ENCODE data around the gene DISC1. TPM values are rescaled to one million over a fixed set of nuclear protein-coding genes. Genes with fewer than 3 reads are reported as not detected.
"Not testable (repeated sequence)": the region's sequence is repeated elsewhere in the genome, so short reads cannot be mapped to it uniquely, and the experiment has no call there.

The DISC1 gene
- total RNA-seq, 1 experiment from 2014 or later: 2.8 TPM

GRCh38 chr1:231750296-231750695 is 123.7 kb downstream of the DISC1 start:
- no peaks in the 10 kb centered on the region for H3K27me3 ChIP-seq
- H3K4me3 ChIP-seq: no peak overlapping the region
- H3K36me3 ChIP-seq: no peaks in the 10 kb centered on the region
- H3K9me3 ChIP-seq: 0 out of 2 replicates have a peak, but pooled peaks cover 2% of the 10 kb centered on the region
- no peak for DNase-seq

DNA sequence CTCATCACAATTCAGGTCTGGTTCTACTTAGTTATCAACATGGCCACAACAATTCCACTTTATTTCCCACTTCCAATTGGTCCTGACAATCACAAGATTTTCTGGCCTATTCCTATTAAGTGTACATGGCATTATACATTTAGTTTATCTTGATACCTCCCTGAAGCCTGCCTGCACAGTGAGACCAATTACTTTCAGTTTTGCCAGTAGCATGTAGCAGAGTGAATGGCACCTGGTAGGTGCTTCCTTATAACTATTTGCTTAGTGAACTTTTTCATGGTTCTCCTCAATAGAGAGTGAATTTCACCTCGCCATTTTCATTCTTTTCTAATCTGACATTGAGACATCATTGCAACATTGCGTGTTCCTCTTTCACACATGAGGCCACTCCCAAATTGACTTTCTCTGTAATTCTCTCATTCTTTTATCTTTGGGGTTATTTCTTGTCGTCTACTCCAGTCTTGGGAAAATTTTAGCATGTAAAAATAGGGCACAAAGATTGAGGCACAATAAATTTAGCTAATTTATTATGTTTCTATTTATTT is 124.3 kb downstream of the DISC1 start:
- no peaks in the 10 kb centered on the region for H3K27me3 ChIP-seq
- no peaks in the 10 kb centered on the region for H3K36me3 ChIP-seq
- no peak for DNase-seq
- 0 out of 2 replicates have a peak, but pooled peaks cover 2% of the 10 kb centered on the region for H3K9me3 ChIP-seq
- no peak overlapping the region for H3K4me3 ChIP-seq

DNA sequence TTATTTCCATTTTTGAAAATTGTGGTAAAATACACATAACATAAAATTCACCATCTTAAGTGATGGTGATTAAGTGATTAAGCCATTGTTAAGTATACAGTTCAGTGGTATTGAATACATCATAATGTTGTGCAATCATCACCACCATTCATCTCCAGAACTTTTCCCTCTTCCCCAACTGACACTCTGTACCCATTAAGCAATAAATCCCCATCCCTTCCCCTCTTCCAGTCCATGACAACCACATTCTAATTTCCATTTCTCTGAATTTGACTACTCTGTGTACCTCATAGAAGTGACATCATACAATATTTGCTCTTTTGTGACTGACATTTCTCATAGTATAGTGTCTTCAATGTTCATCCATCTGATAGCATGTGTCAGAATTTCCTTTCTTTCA is 124.8 kb downstream of the DISC1 start:
- DNase-seq: no peak
- Histone ChIP-seq H3K36me3 (no peaks in the 10 kb centered on the region), H3K9me3 (peaks cover 2% of the 10 kb centered on the region; the same call in 1 of the 2 replicates), H3K27me3 (no peaks in the 10 kb centered on the region), H3K4me3 (no peak overlapping the region)

- no peak for DNase-seq
- H3K9me3 ChIP-seq: peaks cover 2% of the 10 kb centered on the region; the same call in 1 of the 2 replicates
- H3K27me3 ChIP-seq: no peaks in the 10 kb centered on the region
- no peaks in the 10 kb centered on the region for H3K36me3 ChIP-seq
- H3K4me3 ChIP-seq: no peak overlapping the region
Measured at GRCh38 chr1:231753313-231753712, 126.7 kb downstream of the DISC1 start.

DNA sequence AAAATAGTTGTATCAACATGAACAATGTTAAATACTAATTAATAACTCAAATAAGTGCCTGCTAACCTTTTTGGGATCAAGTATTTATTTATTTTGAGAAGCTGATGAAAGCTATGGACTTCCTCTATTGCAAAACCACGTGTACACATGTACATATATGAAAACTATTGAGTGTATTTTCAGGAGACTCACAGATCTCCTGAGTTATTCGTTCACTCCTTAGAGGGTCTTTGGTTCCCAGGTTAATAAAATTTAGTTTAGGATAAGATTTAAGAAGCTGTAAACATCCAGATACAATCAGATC is 130.5 kb downstream of the DISC1 start:
- DNase-seq: no peak
- Histone ChIP-seq H3K4me3 (no peak overlapping the region), H3K36me3 (no peaks in the 10 kb centered on the region), H3K27me3 (no peaks in the 10 kb centered on the region), H3K9me3 (peaks cover 2% of the 10 kb centered on the region; the same call in 1 of the 2 replicates)

- no peak for DNase-seq
- Histone ChIP-seq H3K36me3 (no peaks in the 10 kb centered on the region), H3K4me3 (no peak overlapping the region), H3K27me3 (no peaks in the 10 kb centered on the region), H3K9me3 (peaks cover 2% of the 10 kb centered on the region; the same call in 1 of the 2 replicates)
Measured at GRCh38 chr1:231757759-231758158, 131.2 kb downstream of the DISC1 start.

DNA sequence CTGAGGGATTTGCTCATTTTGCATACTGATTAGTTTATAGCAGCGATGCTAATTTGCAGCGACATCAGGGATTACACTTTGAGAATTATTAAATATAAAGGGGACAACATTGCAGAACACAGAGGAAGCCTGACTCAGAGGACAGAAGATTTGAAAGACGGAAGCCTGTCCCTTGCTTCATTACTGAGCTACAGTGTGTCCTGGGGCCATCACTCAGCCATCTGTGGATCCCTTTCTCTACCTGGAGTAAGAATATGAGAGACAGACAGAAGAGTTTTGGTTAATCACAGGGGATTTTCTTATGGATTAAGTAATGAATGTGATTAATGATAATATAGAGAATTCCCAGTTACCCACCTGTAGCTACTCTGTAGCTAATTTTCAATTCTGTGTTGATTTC is 134.7 kb downstream of the DISC1 start:
- H3K27me3 ChIP-seq: no peaks in the 10 kb centered on the region
- no peak overlapping the region for H3K4me3 ChIP-seq
- no peaks in the 10 kb centered on the region for H3K36me3 ChIP-seq
- no peaks in the 10 kb centered on the region; the same call in 1 of the 2 replicates for H3K9me3 ChIP-seq
- no peak for DNase-seq

DNA sequence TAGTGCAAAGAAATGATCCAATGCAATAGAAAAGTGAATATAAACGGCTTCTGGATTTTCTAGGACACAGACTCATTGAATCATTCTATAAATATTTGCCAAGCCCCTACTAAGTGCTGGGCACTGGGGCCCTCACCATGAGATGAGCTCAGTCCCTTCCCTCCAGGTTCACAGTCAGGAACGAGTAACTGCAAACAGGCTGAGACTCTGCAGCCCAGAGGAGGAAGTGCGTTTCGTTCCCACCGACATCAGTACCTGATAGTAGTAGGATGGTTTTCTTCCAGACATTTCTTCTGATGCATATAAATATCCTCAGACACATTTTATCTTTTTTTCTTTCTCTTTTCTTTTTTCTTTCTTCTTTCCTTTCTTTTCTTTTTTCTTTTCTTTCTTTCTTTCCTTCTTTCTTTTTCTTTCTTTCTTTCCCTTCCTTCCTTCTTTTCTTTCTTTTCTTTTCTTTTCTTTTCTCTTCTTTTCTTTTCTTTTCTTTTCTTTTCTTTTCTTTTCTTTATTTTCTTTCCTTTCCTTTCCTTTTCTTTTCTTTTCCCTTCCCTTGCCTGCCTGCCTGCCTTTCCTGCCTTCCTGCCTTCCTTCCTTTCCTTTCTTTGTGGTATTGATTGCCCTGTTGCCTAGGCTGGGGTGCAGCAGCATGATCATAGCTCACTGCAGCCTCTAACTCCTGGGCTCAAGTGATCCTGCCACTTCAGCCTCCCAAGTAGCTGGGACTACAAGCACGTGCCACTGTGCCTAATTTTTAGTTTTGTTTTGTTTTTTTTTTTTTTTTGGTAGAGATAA is 135.4 kb downstream of the DISC1 start:
- H3K27me3 ChIP-seq: no peaks in the 10 kb centered on the region
- no peak for DNase-seq
- no peaks in the 10 kb centered on the region for H3K9me3 ChIP-seq

DNA sequence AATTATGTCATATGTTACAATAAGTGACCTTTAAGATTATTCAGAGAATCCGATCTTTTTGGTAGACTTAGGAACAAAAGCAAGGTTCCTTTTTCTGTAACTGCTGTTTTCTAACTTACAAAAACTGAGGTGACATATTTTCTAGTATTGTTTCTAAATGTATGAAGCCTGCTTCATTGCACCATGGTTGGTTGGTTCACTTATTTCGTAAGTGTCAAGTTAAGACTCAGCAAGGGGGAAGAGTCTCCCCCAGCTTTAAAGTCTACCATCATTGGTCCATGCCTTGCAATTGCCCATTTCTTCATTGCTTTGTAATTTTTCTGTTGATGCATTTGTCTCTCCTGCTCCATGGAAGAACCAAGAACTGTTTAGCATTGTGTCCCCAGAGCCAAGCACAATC is 136.9 kb downstream of the DISC1 start:
- Histone ChIP-seq H3K27me3 (no peaks in the 10 kb centered on the region), H3K4me3 (no peak overlapping the region), H3K36me3 (no peaks in the 10 kb centered on the region), H3K9me3 (no peaks in the 10 kb centered on the region)
- DNase-seq: no peak

More for the DNA sequence above, 135.4 kb downstream of the DISC1 start:
- H3K4me3 ChIP-seq: no peak overlapping the region
- H3K36me3 ChIP-seq: no peaks in the 10 kb centered on the region

DNA sequence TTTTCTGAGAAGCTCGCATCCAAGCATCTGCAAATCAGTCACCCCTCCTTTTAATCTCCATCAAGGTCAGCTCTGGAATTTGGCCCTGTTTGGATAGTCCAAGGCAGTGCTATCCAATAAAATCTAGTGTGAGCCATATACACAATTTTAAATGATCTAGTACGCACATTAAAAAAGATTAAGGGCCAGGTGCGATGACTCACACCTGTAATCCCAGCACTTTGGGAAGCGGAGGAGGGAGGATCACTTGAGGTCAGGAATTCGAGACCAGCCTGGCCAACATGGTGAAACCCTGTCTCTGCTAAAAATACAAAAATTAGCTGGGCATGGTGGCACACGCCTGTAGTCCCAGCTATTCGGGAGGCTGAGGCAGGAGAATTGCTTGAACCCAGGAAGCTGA is 139.2 kb downstream of the DISC1 start:
- DNase-seq, H3K4me3 ChIP-seq: not testable (repeated sequence)

DNA sequence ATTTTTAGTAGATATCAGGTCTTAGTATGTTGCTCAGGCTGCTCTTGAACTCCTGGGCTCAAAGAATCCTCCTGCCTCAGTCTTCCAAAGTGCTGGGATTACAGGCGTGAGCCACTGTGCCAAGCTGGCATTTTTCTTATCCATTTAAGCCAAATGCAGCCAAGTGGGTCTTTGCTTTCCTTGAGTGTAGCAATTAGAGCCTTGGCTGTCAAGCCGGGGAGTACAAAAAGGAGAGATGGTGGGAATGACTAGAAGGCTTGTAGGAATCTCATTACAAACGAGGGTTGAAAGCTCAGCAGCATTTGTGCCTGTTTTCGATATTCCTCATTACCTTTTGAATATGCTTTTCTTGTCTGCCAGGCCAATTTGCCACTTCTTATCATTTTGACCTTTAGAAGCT is 140.9 kb downstream of the DISC1 start:
- no peak for DNase-seq
- Histone ChIP-seq H3K4me3 (no peak overlapping the region), H3K36me3 (no peaks in the 10 kb centered on the region; the same call in 1 of the 2 replicates), H3K9me3 (no peaks in the 10 kb centered on the region), H3K27me3 (no peaks in the 10 kb centered on the region)

More for the DNA sequence above, 139.2 kb downstream of the DISC1 start:
- H3K27me3 ChIP-seq, H3K9me3 ChIP-seq, H3K36me3 ChIP-seq: not testable (repeated sequence)

- no peaks in the 10 kb centered on the region for H3K27me3 ChIP-seq
- H3K36me3 ChIP-seq: peaks cover 3% of the 10 kb centered on the region; the same call in 1 of the 2 replicates
- no peak overlapping the region for H3K4me3 ChIP-seq
- no peaks in the 10 kb centered on the region for H3K9me3 ChIP-seq
- DNase-seq: no peak
Measured at GRCh38 chr1:231768416-231768815, 141.8 kb downstream of the DISC1 start.

DNA sequence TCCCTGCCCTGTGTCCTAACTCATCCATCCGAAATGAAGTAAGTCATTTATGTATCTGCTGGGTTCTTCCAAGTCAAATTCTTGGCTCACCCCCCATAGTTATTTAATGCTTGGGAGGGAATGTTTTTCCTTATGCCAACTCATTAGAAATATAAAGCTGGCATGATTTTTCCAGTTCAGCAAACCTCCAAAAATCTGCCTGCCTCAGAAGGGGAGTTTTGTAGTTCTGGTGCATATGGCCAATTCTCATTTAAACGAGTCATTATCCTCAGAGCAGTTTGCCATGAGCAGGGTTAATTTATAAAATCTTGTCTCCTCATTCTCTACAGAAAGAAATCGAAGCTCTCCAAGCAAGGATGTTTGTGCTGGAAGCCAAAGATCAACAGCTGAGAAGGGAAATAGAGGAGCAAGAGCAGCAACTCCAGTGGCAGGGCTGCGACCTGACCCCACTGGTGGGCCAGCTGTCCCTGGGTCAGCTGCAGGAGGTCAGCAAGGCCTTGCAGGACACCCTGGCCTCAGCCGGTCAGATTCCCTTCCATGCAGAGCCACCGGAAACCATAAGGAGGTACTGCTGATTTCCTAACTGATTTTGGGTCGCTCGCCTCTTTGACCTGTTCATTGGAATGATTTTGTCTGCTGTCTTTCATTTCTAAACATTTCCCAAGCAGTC is 144.1 kb downstream of the DISC1 start:
- peaks cover 3% of the 10 kb centered on the region; the same call in 1 of the 2 replicates for H3K36me3 ChIP-seq
- H3K27me3 ChIP-seq: no peaks in the 10 kb centered on the region
- no peak overlapping the region for H3K4me3 ChIP-seq
- no peak for DNase-seq
- H3K9me3 ChIP-seq: no peaks in the 10 kb centered on the region

DNA sequence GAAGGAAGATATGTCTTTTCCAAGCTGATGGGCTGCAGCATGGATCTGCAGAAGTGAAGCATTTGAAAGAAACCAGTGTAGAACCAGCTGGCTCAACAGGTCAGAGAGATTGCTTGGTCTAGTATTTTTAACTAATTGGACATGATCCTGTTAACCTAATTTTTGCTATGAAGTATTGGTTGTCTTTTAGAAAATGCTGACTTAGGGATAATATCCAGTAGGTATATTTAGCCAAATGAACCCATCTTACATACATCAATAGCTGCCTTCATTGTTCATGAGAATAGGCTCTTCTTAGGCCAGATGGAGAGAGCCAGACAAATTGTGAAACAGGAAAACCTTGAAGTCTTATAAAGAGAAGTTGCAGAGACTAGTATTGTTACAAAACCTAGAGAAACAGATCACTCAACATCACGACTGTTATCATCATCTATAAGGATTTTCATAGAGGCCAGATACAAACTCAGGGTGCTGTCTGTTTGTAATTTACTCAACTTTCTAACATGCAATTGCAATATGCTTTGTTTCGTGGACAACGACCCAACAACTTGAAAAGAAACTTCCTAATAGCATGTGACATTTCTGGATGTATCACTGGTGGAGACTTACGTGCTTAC is 148.2 kb downstream of the DISC1 start:
- Histone ChIP-seq H3K36me3 (peaks cover 3% of the 10 kb centered on the region; the same call in 1 of the 2 replicates), H3K4me3 (no peak overlapping the region), H3K27me3 (no peaks in the 10 kb centered on the region), H3K9me3 (no peaks in the 10 kb centered on the region)
- DNase-seq: no peak

DNA sequence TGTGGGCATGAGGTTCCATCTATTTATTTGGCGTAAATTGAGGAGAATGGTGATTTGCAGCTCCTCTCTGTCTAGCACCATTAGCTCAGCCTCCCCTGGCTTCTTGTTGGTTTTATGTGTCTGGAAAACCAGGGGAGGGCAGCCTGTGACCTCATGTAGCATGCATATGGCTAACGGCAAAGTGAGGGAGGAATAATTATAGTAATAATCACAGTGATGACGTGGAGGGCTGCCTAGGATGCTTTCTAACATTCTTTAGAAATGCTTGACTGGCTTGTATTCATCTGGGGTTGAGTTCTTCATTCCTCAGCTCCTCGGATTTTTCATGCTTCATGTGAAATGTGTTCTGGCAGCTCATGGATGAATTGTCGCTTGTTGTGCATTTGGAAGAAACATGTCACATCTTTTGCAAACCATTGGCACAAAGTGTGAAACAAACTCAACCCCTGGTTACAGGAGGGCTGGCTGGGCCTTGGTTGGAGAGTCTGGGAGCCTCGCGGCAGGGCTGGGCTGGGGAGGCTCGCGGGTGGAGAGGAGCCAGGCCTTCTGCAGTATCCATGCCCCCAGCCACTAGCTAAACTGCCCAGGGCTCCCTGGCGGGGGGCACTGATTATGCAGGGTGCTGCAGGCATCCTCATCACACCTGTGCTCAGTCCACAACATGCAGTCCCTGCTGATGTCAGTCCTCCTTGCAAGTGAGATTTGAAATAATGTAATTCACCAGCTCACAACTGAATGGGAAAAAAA is 149.6 kb downstream of the DISC1 start:
- Histone ChIP-seq H3K4me3 (no peak overlapping the region), H3K36me3 (peaks cover 3% of the 10 kb centered on the region; the same call in 1 of the 2 replicates), H3K27me3 (no peaks in the 10 kb centered on the region), H3K9me3 (no peaks in the 10 kb centered on the region)
- DNase-seq: no peak

- Histone ChIP-seq H3K36me3 (peaks cover 3% of the 10 kb centered on the region; the same call in 1 of the 2 replicates), H3K9me3 (no peaks in the 10 kb centered on the region), H3K27me3 (no peaks in the 10 kb centered on the region), H3K4me3 (no peak overlapping the region)
- no peak for DNase-seq
Measured at GRCh38 chr1:231776757-231777062, 150.1 kb downstream of the DISC1 start.

All from MG63 (cell line).